Activated naive CD4-positive, alpha-beta T cell treated with anti-CD3 and anti-CD28 coated beads, Interleukin-2, amount 50 U/mL, for 72 hours (primary cell): ENCODE measurements around the gene INPP5D. TPM values are rescaled to one million over a fixed set of nuclear protein-coding genes. Genes with fewer than 3 reads are reported as not detected.
A peak's percentile ranks its signal among the peaks of the same experiment; 100 is the strongest.

Source experiments
- ATAC-seq, 2 donors: fragments of 150-1000 bp; cut with Tn5 transposase; 2 replicates each; pipeline ENCODE4 v1.10.0; 2021; ENCODE audit warnings: mild to moderate bottlenecking in 2 of 2, moderate library complexity in 2 of 2
- DNase-seq, 2 donors: peaks; one replicate each; pipeline ENCODE4 v3.0.0; 2021 to 2022; ENCODE audit warnings: low spot score in 2 of 2
- H3K27ac Mint-ChIP-seq, 2 donors: one replicate each; pipeline ENCODE4 v1.8.0; 2022; ENCODE audit warnings: mild to moderate bottlenecking in 2 of 2, mixed read lengths in 2 of 2
- H3K36me3 Mint-ChIP-seq, 2 donors: one replicate each; pipeline ENCODE4 v1.8.0; 2022; ENCODE audit warnings: mixed read lengths in 2 of 2
- H3K9me3 Mint-ChIP-seq, 2 donors: one replicate each; pipeline ENCODE4 v1.8.0; 2022; ENCODE audit warnings: mixed read lengths in 2 of 2
- total RNA-seq, 2 donors: library from RNA; stranded (reverse); gene quantifications; one replicate each; pipeline ENCODE4 v1.2.3, GENCODE V29; 2022

The INPP5D gene
- total RNA-seq, 2 donors from 2014 or later: 70.7 to 71.1 TPM

GRCh38 chr2:233079953-233080835 lies 20.1 kb downstream of the INPP5D start:
- peak in 1 of 2 donors; percentile 54 for DNase-seq
- Mint-ChIP-seq H3K9me3 (no peaks in the 10 kb centered on the region), H3K27ac (peak overlapping the region; percentile 96 to 97), H3K36me3 (peaks cover 21 to 33% of the 10 kb centered on the region in 2 donors)
- peak; percentile 29 to 36 for ATAC-seq

GRCh38 chr2:233080836-233081229 lies 20.7 kb downstream of the INPP5D start:
- no peaks in the 10 kb centered on the region for H3K9me3 Mint-ChIP-seq
- peaks cover 25 to 40% of the 10 kb centered on the region in 2 donors for H3K36me3 Mint-ChIP-seq
- no peak for ATAC-seq
- peak overlapping the region; percentile 96 to 97 for H3K27ac Mint-ChIP-seq
- no peak for DNase-seq

GRCh38 chr2:233081232-233081730 lies 21.1 kb downstream of the INPP5D start:
- DNase-seq: peak; percentile 63 to 80
- Mint-ChIP-seq H3K27ac (peak overlapping the region; percentile 96 to 97), H3K9me3 (no peaks in the 10 kb centered on the region), H3K36me3 (peaks cover 25 to 44% of the 10 kb centered on the region in 2 donors)
- peak; percentile 77 to 79 for ATAC-seq

- DNase-seq (peak in 1 of 2 donors; percentile 55), ATAC-seq (peak in 1 of 2 donors; percentile 16)
- peaks cover 25 to 47% of the 10 kb centered on the region in 2 donors for H3K36me3 Mint-ChIP-seq
- no peaks in the 10 kb centered on the region for H3K9me3 Mint-ChIP-seq
- peak overlapping the region; percentile 96 to 97 for H3K27ac Mint-ChIP-seq
Measured at GRCh38 chr2:233081731-233082221, 21.6 kb downstream of the INPP5D start.

- peaks cover 25 to 50% of the 10 kb centered on the region in 2 donors for H3K36me3 Mint-ChIP-seq
- peak; percentile 39 to 68 for ATAC-seq
- peak overlapping the region; percentile 96 to 97 for H3K27ac Mint-ChIP-seq
Measured at GRCh38 chr2:233082222-233082930, 22.2 kb downstream of the INPP5D start.

GRCh38 chr2:233082931-233083755 lies 23.0 kb downstream of the INPP5D start:
- H3K27ac Mint-ChIP-seq: peak overlapping the region; percentile 96 to 97
- H3K36me3 Mint-ChIP-seq: peaks cover 25 to 57% of the 10 kb centered on the region in 2 donors
- H3K9me3 Mint-ChIP-seq: no peaks in the 10 kb centered on the region
- peak in 1 of 2 donors; percentile 55 for DNase-seq
- ATAC-seq: no peak

More at GRCh38 chr2:233082222-233082930, 22.2 kb downstream of the INPP5D start:
- DNase-seq: peak; percentile 46 to 54
- H3K9me3 Mint-ChIP-seq: no peaks in the 10 kb centered on the region

- DNase-seq (no peak), ATAC-seq (no peak)
- peaks cover 30 to 62% of the 10 kb centered on the region in 2 donors for H3K36me3 Mint-ChIP-seq
- no peaks in the 10 kb centered on the region for H3K9me3 Mint-ChIP-seq
- H3K27ac Mint-ChIP-seq: peak overlapping the region; percentile 96 to 97
Measured at GRCh38 chr2:233083782-233084181, 23.6 kb downstream of the INPP5D start.

- Mint-ChIP-seq H3K27ac (peak overlapping the region; percentile 96 to 97), H3K9me3 (no peaks in the 10 kb centered on the region), H3K36me3 (peaks cover 23 to 58% of the 10 kb centered on the region in 2 donors)
- ATAC-seq (peak; percentile 21 to 43), DNase-seq (peak; percentile 46 to 65)
Measured at GRCh38 chr2:233084488-233084887, 24.3 kb downstream of the INPP5D start.

- peak in 1 of 2 donors; percentile 50 for DNase-seq
- no peaks in the 10 kb centered on the region for H3K9me3 Mint-ChIP-seq
- ATAC-seq: no peak
- H3K36me3 Mint-ChIP-seq: peaks cover 22 to 55% of the 10 kb centered on the region in 2 donors
- peak overlapping the region in 1 of 2 donors; percentile 96 for H3K27ac Mint-ChIP-seq
Measured at GRCh38 chr2:233085037-233085838, 25.1 kb downstream of the INPP5D start.

GRCh38 chr2:233085839-233086150 lies 25.7 kb downstream of the INPP5D start:
- Mint-ChIP-seq H3K36me3 (peaks cover 22 to 53% of the 10 kb centered on the region in 2 donors), H3K9me3 (no peaks in the 10 kb centered on the region), H3K27ac (peak overlapping the region; percentile 80 to 96)
- ATAC-seq (no peak), DNase-seq (peak in 1 of 2 donors; percentile 16)

- Mint-ChIP-seq H3K27ac (no peak overlapping the region), H3K9me3 (no peaks in the 10 kb centered on the region), H3K36me3 (peaks cover 21 to 67% of the 10 kb centered on the region in 2 donors)
- ATAC-seq: no peak
- DNase-seq: peak in 1 of 2 donors; percentile 28
Measured at GRCh38 chr2:233087713-233088112, 27.6 kb downstream of the INPP5D start.

- DNase-seq: peak in 1 of 2 donors; percentile 21
- ATAC-seq: no peak
- Mint-ChIP-seq H3K36me3 (peaks cover 15 to 60% of the 10 kb centered on the region in 2 donors), H3K27ac (peak overlapping the region in 1 of 2 donors; percentile 65), H3K9me3 (no peaks in the 10 kb centered on the region)
Measured at GRCh38 chr2:233088972-233089345, 28.8 kb downstream of the INPP5D start.

GRCh38 chr2:233089851-233090250 lies 29.7 kb downstream of the INPP5D start:
- ATAC-seq (no peak), DNase-seq (peak in 1 of 2 donors; percentile 4)
- Mint-ChIP-seq H3K27ac (no peak overlapping the region), H3K9me3 (no peaks in the 10 kb centered on the region), H3K36me3 (peaks cover 10 to 58% of the 10 kb centered on the region in 2 donors)

GRCh38 chr2:233090879-233091278 lies 30.7 kb downstream of the INPP5D start:
- DNase-seq: peak in 1 of 2 donors; percentile 6
- no peak for ATAC-seq
- H3K9me3 Mint-ChIP-seq: no peaks in the 10 kb centered on the region
- H3K27ac Mint-ChIP-seq: no peak overlapping the region
- H3K36me3 Mint-ChIP-seq: peaks cover 5 to 51% of the 10 kb centered on the region in 2 donors
